Upper lobe of left lung (tissue), 6 donors: ENCODE measurements around the gene HAGHL. TPM values are rescaled to one million over a fixed set of nuclear protein-coding genes. Genes with fewer than 3 reads are reported as not detected.
A peak's percentile ranks its signal among the peaks of the same experiment; 100 is the strongest.

ENCODE experiments used
- ATAC-seq, 2 donors: fragments of 200-7000 bp; cut with Tn5 transposase; one replicate each; pipeline ENCODE4 v1.9.1; 2022; ENCODE audit warnings: mild to moderate bottlenecking in 2 of 2, moderate library complexity in 2 of 2; ENCODE audit not compliant: low FRiP score in 2 of 2
- DNase-seq, 2 donors: peaks; one replicate each; pipeline ENCODE4 v3.0.0-alpha.2; 2019 to 2020
- H3K27ac ChIP-seq, 4 donors: fragments of 200-600 bp; sonication (generic); one replicate each; pipeline ENCODE4 v1.5.1; 2016 to 2019
- H3K27me3 ChIP-seq, 4 donors: fragments of 200-600 bp; sonication (generic); one replicate each; pipeline ENCODE4 v1.5.1; 2017 to 2019
- H3K36me3 ChIP-seq, 4 donors: fragments of 200-600 bp; sonication (generic); one replicate each; pipeline ENCODE4 v1.5.1; 2016 to 2019
- H3K4me1 ChIP-seq, 4 donors: fragments of 200-600 bp; sonication (generic); one replicate each; pipeline ENCODE4 v1.5.1; 2018 to 2019
- H3K4me3 ChIP-seq, 4 donors: fragments of 200-600 bp; sonication (generic); one replicate each; pipeline ENCODE4 v1.5.1; 2017 to 2019; ENCODE audit warnings: mild to moderate bottlenecking in 2 of 4, moderate library complexity in 1 of 4
- H3K9me3 ChIP-seq, 4 donors: fragments of 200-600 bp; sonication (generic); one replicate each; pipeline ENCODE4 v1.5.1; 2018 to 2019
- CTCF ChIP-seq, 6 experiments: fragments of 450-650 bp in 4 of 6; fragments of 200-600 bp in 2 of 6; sonication (generic) in 2 of 6; IDR thresholded peaks; one replicate each; pipeline ENCODE4 v1.5.1; 2016 to 2019; ENCODE audit warnings: antibody characterized with exemption in 6 of 6
- EP300 ChIP-seq, 4 donors: sonication (generic); formaldehyde crosslinking; IDR thresholded peaks; one replicate each; pipeline ENCODE4 v1.5.1; 2017; ENCODE audit warnings: antibody characterized with exemption in 4 of 4, control low read depth in 2 of 4
- POLR2A ChIP-seq, 4 donors: fragments of 450-650 bp; IDR thresholded peaks; one replicate each; pipeline ENCODE4 v1.5.1; 2016 to 2017; ENCODE audit warnings: antibody characterized with exemption in 4 of 4, mild to moderate bottlenecking in 2 of 4
- POLR2AphosphoS5 ChIP-seq, 2 donors: sonication (generic); formaldehyde crosslinking; IDR thresholded peaks; one replicate each; pipeline ENCODE4 v1.5.1; 2017; ENCODE audit warnings: antibody characterized with exemption in 2 of 2
- WGBS, 2 donors: methylation state at CpG; one replicate each; pipeline ENCODE4 v1.1.5; 2017 to 2018; 5-methylcytosine and 5-hydroxymethylcytosine counted together
- total RNA-seq, 6 donors: library from RNA; depleted of rRNA in 4 of 6; stranded (reverse); fragments of >200 nt in 4 of 6; gene quantifications; one replicate each; pipeline versions ENCODE4 v1.1.0 to v1.2.1, GENCODE V29; 2016 to 2021
- donor health status: DM: no; HTN: no; CAD: no; lungs with moderate emphysema.
- donor health status: DM: no; HTN: yes; CAD: no; lungs with severe emphysema.

Gene HAGHL
- total RNA-seq, 6 donors from 2014 or later = 4.0 to 43.0 (median 13.5) TPM

- DNase-seq = peak in 1 of 2 donors; percentile 82
- no peak for ATAC-seq
- peaks cover 0 to 10% (median 7%) of the 10 kb centered on the region in 4 donors for H3K4me1 ChIP-seq
- no peaks in the 10 kb centered on the region for H3K9me3 ChIP-seq
- no peak overlapping the region for H3K4me3 ChIP-seq
- H3K27me3 ChIP-seq = no peaks in the 10 kb centered on the region
- H3K36me3 ChIP-seq = no peaks in the 10 kb centered on the region
- no peak overlapping the region for H3K27ac ChIP-seq
- TF ChIP-seq EP300 (IDR thresholded peaks at IDR 0.05) (no peak), POLR2A (IDR thresholded peaks at IDR 0.05) (no peak), POLR2AphosphoS5 (IDR thresholded peaks at IDR 0.05) (no peak), CTCF (IDR thresholded peaks at IDR 0.05) (no peak)
- WGBS, 2 donors = 91 to 93% methylated on average over 6 to 29 of the region's 38 CpGs
Measured at GRCh38 chr16:764848-765487, 38.1 kb downstream of the HAGHL start.

- Histone ChIP-seq H3K4me3 (no peak overlapping the region), H3K27ac (no peak overlapping the region), H3K4me1 (peaks cover 0 to 5% (median 3%) of the 10 kb centered on the region in 4 donors), H3K27me3 (no peaks in the 10 kb centered on the region), H3K36me3 (no peaks in the 10 kb centered on the region), H3K9me3 (no peaks in the 10 kb centered on the region)
- ATAC-seq (no peak), DNase-seq (peak in 1 of 2 donors; percentile 81)
- TF ChIP-seq CTCF (IDR thresholded peaks at IDR 0.05) (no peak), POLR2A (IDR thresholded peaks at IDR 0.05) (no peak), POLR2AphosphoS5 (IDR thresholded peaks at IDR 0.05) (no peak), EP300 (IDR thresholded peaks at IDR 0.05) (no peak)
- 90 to 93% methylated on average over 11 to 13 of the region's 29 CpGs for WGBS, 2 donors
Measured at GRCh38 chr16:765488-765865, 38.6 kb downstream of the HAGHL start.

GRCh38 chr16:766008-766819 is 39.3 kb downstream of the HAGHL start:
- H3K9me3 ChIP-seq = no peaks in the 10 kb centered on the region
- no peaks in the 10 kb centered on the region for H3K27me3 ChIP-seq
- ATAC-seq (no peak), DNase-seq (peak in 1 of 2 donors; percentile 66)
- TF ChIP-seq POLR2A (IDR thresholded peaks at IDR 0.05) = no peak
- TF ChIP-seq EP300 (IDR thresholded peaks at IDR 0.05) = no peak
- no peak for TF ChIP-seq POLR2AphosphoS5 (IDR thresholded peaks at IDR 0.05)
- TF ChIP-seq CTCF (IDR thresholded peaks at IDR 0.05) = no peak
- H3K4me1 ChIP-seq = peaks cover 0 to 5% (median 1%) of the 10 kb centered on the region in 4 donors
- no peaks in the 10 kb centered on the region for H3K36me3 ChIP-seq
- WGBS, 2 donors = 85 to 93% methylated on average over 19 to 29 of the region's 29 CpGs
- H3K4me3 ChIP-seq = no peak overlapping the region
- no peak overlapping the region for H3K27ac ChIP-seq

- Histone ChIP-seq H3K4me1 (peaks cover 0 to under 1% (median under 1%) of the 10 kb centered on the region in 4 donors), H3K27me3 (no peaks in the 10 kb centered on the region), H3K27ac (no peak overlapping the region), H3K9me3 (no peaks in the 10 kb centered on the region), H3K4me3 (no peak overlapping the region), H3K36me3 (no peaks in the 10 kb centered on the region)
- DNase-seq = peak in 1 of 2 donors; percentile 73
- no peak for ATAC-seq
- WGBS, 2 donors = 70 to 91% methylated on average over 4 to 18 of the region's 48 CpGs
- no peak for TF ChIP-seq POLR2A (IDR thresholded peaks at IDR 0.05)
- TF ChIP-seq EP300 (IDR thresholded peaks at IDR 0.05) = no peak
- TF ChIP-seq POLR2AphosphoS5 (IDR thresholded peaks at IDR 0.05) = no peak
- no peak for TF ChIP-seq CTCF (IDR thresholded peaks at IDR 0.05)
Measured at GRCh38 chr16:766820-767640, 40.1 kb downstream of the HAGHL start.
